NCI-H526 (cell line): ENCODE data around the gene CCDC93.

ENCODE experiments used
- DNase-seq, 2 experiments: peaks; one replicate each; lab custom pipeline; 2025; lab: John Stamatoyannopoulos, UW

The CCDC93 gene

DNA sequence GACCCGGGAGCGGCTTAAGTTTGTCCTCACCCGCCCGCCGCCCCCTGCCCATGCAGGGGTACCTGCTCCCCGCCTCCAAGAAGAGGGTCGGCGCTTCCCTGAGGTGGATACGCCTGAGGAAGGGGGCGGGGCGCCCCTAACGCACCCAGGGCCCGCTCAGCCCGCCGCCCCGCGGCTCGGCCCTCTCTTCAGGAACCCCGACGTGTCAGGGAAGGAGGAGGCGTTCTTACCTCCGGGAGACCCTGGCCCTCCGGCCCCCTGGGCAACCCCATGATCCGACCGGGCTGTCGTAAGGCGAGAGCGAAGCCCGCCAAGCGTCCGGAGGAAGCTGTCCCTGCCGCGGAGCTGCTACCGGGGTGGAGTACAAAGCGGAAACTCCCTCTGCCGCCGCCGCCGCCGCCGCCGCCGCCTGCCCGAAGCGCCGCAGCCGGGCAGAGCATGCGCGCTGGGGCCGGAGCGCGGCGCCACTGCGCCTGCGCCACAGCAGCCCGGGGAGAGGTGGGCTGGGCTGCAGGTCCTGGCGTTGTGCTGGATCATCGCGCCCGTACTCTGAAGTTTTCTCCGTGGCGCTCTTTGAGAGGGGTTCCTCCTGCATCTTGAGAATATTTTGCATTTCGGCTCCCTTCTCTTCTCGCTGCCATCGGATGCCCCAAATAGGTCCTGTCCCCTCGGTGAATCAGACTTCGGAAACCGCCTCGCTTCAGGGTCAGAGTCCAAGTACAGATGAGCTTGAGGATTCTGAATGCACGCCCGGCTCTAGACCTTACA is at the start of gene CCDC93:
Gene CCDC93 (minus strand): TSS at position 347 of the 768 bp plus-strand sequence. CDS start 75 bp downstream, at position 272.
- peak; percentile 46 to 89 for DNase-seq

GRCh38 chr2:118062669-118063068 is 48.8 kb upstream of the CCDC93 start:
- DNase-seq, result peak; percentile 57 to 72

GRCh38 chr2:118062048-118062447 is 48.2 kb upstream of the CCDC93 start:
- no peak for DNase-seq

- DNase-seq, result peak in 1 of 2 experiments; percentile 25
Observed at GRCh38 chr2:118061135-118061955, 47.5 kb upstream of the CCDC93 start.

GRCh38 chr2:118059919-118060478 is 46.1 kb upstream of the CCDC93 start:
- no peak for DNase-seq

GRCh38 chr2:118058951-118059350 is 45.1 kb upstream of the CCDC93 start:
- no peak for DNase-seq

DNA sequence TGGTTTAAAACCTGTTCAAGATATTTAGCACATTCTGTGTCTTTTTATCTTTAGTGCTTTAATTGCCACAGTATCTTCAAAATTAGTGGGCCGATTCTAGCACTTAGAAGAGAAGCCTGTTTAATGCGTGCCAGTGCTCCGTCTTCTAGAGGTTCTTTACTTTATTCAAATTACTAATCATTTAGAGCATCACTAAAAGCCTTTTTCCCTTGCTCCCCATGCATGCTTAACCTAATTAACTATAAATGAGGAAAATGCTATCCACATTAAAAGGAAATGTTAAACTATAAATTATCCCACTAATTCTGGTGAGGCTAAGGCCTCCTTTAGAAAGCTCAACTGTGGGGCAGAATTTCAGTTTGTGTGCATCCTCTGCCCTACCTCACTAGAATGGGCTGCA is 42.9 kb upstream of the CCDC93 start:
- no peak for DNase-seq

DNA sequence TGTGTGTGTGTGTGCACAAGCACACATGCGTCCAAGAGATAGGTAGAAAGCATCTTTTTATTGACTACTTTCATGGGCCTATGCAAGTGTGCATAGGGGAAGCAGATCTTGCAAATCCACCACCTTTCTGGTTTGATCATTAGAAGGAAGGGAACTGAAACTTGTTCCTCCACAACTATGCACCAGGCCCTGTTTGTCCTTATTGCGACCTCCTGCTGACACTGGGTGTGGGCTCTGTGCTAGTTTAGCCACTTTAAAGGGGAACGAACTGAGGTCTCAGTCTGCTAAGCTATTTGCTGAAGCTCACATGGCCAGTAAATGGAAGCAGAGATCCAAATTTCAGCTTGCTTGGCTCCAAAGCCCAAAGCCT is 42.3 kb upstream of the CCDC93 start:
- no peak for DNase-seq

DNA sequence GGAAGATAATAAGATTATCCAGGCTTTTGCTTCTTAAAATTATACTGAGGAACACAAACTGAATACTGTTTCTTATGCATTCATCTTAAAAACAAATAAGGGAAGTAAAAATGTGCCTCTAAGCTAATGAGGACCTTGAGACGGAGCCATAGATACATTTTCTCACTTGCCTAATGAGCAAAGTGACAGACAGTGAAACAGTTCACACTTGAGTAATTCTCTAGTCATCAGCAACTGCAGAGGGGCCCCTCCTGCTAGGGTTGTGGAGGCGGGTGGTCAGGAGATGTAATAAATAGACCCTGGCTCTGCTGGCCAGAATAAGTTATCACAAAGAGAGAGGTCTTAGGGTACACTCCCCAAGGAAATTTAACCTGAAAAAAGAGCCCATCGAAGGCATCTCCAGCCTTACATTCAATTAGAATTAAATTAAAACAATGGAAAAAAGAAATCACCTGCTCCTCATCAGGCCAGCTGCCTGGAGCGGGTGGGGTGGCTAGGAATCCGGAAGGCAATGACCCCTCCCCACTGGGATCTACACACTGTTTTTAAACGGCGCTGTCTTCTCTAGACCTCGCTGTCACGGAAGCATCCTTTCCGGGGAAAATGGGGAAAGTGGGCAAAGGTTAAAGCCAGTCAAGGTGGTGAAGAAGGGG is 41.8 kb upstream of the CCDC93 start:
- no peak for DNase-seq

GRCh38 chr2:118054213-118055008 is 40.5 kb upstream of the CCDC93 start:
- DNase-seq, result no peak

DNA sequence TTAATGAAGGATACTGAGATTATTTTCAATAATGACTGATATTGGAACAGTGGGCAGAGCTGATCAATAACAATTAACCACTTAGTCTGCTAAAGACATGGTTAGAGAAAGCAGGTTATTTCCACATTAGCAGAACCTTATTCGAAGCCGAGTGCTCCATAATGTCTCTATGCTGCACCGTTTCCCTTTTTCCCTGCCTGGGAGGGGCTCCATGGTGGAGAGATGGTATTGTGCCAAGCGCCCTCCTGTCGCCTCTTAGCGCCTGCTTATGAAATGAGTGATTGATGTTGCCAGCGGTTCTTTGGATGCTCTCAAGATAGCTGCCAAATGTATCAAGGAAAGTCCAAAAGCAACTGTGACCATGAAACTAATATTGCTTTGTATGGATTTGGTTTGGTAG is 39.8 kb upstream of the CCDC93 start:
- no peak for DNase-seq

DNA sequence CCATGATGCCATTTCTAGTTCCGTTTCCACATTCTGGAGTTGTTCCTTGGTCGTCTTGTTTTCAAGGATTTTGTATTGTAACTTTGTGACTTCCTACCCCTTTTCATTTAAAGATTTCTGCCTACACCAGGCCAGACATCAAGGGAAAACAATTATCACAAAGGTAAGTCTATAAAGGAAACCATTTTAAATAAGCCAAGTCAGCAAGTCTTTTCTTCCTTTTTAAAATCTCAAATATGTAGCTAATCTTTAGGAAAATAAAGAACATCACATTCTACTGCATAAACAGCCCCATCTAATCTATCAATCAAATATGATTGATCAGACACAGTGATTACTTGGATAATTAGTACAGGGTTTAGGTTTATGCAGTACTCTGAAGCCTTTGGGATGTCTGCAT is 38.6 kb upstream of the CCDC93 start:
- no peak for DNase-seq

DNA sequence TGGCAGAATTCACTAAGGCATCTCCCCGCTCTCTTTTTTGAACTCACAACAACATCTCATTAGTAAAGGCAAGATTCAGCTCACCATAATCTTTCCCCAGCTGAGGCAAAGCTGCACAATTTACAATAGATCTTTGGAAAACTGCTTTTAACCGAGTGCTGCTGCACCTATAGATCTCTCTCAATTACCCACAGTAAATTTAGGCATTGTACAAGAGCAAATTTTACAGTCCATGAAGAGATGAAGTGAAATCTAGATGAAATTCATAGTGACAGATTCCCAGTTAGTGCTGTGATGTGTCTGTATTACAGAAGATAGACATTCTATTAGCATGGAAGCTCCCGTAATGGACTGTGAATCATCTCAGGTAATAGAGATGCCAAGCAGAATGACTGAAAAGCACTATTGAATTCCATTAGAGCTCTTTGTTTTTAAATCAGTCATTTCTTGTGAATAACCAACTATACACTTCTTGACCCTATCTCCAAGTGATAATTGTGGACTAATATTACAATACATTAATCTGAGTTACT is 38.0 kb upstream of the CCDC93 start:
- DNase-seq, result no peak

GRCh38 chr2:118050974-118051373 is 37.1 kb upstream of the CCDC93 start:
- DNase-seq, result peak; percentile 18 to 20

DNA sequence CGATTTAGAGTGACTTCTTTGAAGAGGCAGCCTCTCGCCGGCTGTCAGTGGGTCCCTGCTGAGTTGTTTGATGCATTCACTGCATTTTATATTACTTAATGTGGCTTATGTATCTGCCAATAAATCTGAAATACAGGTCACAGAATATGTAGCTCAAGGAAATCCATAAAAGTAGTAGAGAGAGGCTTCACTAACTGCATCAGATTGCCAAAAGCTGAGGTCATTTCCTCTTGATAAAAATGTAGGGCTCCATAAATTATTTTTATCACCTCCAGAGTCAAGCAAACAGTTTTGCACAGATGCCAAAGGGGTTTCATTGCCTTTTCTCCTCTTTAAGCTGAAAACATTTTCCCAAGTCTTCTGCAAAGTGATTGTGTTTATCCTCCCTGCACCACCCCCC is 36.5 kb upstream of the CCDC93 start:
- no peak for DNase-seq

DNA sequence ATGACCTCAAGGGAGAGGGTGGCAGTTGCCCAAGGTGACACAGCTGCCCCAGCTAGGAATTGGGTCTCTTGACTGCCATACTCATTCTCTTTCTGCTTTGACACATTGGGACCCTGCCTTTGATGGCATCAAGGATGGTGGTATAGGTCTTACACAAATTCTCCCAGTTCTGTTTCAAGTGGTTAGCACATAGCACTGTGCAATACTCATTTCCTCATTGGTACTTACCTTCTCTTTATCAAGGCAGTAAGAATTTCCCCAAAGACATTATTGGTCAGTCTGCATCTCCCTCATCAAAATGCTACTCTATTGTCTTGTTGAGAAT is 35.9 kb upstream of the CCDC93 start:
- no peak for DNase-seq

GRCh38 chr2:118049140-118049815 is 35.4 kb upstream of the CCDC93 start:
- DNase-seq, result no peak

- no peak for DNase-seq
Observed at GRCh38 chr2:118048401-118048800, 34.5 kb upstream of the CCDC93 start.

DNA sequence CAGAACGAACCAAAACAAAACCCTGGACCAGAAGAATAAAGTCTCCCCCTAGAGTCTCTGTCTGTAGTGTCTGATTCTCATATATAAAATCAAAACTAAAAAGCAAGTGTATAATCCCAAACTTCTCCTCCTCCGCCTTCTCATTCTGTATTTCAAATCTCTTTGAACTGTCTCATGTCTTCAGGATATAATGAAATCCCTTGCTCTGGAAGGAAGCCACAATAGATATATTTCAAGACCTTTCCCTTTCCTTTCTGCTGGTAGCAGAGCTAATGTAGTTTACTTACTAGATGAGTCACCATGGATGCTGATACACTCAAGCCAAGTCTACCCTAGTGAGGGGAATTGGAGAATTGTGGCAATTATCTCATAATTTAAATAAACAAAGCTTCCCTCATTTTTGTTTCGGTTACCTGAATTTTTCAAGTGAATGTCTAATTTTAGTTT is 33.5 kb upstream of the CCDC93 start:
- no peak for DNase-seq

DNA sequence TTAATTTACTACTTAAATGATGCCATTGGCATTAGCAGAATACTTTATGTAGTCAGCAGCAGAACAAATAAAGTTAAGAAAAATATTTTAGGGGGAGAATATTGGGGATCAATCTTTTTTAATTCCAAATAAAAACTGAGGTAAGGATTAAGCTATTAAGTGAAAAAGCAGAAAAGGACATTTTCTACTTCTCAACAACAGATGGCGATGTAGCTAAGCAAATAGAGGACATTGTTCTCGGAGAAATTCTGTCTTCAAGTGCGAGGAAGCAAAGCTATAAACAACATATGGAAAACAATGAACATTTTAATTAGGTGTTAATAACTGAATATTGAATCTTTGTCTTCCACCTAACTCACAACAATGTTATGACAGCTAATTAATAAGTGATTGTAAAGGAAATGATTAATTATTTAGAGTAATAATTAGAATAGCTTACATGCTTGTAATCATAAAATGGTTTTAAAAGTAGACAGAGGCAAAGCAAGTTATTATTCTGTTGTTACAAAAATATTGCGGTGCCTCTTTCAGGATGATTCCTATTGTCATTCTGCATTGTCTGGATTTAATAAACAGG is 32.9 kb upstream of the CCDC93 start:
- peak; percentile 12 to 70 for DNase-seq
